HG03520 (cell line): ENCODE measurements around the gene WNT3A.

Experiments used
- ATAC-seq: cut with Tn5 transposase; IDR thresholded peaks from one replicate; pipeline ENCODE4 v1.9.1; 2021; ENCODE audit warnings: mild to moderate bottlenecking, moderate library complexity; ENCODE audit not compliant: unreplicated experiment

Gene WNT3A

GRCh38 chr1:228110556-228110955 lies 103.8 kb downstream of the WNT3A start:
- ATAC-seq: no peak
